ENCODE results near the gene AHCY. TPM values are rescaled to one million over a fixed set of nuclear protein-coding genes. Genes with fewer than 3 reads are reported as not detected.

The AHCY gene
- total RNA-seq, 1 donor from 2014 or later: 328 TPM

DNA sequence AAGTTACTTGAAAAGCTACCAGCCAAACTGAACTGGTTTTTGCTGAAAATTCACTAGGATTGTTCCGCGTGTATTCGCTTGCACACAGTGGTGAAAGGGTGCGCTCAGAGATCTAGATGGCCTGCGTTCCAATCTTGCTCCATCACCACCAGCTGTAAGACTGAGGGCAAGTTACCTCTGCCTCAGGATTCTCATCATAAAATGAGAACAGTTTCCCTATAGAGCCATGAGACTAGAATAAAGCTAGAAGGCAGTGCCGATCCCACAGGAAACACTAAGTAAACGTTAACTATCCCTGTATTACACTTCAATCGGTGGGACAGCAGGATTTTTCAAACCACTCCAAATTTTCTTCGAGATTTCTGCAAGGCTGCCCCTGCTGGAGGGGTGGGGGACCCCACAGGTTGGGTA, 838 bp downstream of the AHCY start:
- Mint-ChIP-seq H3K36me3 (ENCODE audit: insufficient read depth) (peaks cover 2% of the 10 kb centered on the region), H3K4me1 (ENCODE audit: low read depth) (peaks cover 7% of the 10 kb centered on the region), H3K4me3 (ENCODE audit: low read depth) (no peak overlapping the region), H3K9me3 (ENCODE audit: low read depth) (no peaks in the 10 kb centered on the region), H3K27me3 (no peaks in the 10 kb centered on the region), H3K27ac (no peak overlapping the region)
- no peak for DNase-seq (ENCODE audit: low spot score, unreplicated experiment)
- TF ChIP-seq, protein P1, sequence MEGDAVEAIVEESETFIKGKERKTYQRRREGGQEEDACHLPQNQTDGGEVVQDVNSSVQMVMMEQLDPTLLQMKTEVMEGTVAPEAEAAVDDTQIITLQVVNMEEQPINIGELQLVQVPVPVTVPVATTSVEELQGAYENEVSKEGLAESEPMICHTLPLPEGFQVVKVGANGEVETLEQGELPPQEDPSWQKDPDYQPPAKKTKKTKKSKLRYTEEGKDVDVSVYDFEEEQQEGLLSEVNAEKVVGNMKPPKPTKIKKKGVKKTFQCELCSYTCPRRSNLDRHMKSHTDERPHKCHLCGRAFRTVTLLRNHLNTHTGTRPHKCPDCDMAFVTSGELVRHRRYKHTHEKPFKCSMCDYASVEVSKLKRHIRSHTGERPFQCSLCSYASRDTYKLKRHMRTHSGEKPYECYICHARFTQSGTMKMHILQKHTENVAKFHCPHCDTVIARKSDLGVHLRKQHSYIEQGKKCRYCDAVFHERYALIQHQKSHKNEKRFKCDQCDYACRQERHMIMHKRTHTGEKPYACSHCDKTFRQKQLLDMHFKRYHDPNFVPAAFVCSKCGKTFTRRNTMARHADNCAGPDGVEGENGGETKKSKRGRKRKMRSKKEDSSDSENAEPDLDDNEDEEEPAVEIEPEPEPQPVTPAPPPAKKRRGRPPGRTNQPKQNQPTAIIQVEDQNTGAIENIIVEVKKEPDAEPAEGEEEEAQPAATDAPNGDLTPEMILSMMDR (IDR thresholded peaks at IDR 0.05; ENCODE audit: unreplicated experiment): peak; percentile 64

DNA sequence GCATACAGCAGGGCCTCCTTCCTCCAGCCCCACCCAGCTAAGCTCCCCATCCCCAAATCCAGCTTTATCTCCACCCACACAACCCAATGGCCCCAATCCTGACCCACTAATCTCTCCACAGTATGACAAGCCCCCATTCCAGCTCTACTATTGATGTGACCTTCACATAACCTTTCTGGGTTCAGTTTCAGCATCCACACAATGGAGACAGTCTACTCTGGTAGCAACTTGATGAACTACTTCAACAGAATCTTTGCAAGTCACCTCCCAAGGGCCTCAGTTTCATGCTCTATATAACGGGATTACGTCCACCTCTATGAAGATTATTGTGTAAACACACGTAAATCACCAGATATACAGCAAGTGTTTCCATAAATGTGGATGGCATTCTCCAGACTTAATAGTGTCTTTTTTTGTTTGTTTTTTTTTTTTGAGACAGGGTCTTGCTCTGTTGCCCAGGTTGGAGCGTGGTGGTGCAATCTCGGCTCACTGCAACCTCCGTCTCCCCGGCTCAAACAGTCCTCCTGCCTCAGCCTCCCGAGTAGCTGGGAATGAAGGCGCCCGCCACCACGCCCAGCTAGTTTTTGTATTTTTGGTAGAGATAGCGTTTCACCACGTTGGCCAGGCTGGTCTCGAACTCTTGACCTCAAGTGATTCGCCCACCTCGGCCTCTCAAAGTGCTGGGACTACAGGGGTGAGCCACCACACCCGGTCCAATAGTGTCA, 1.4 kb downstream of the AHCY start:
- no peaks in the 10 kb centered on the region for H3K9me3 Mint-ChIP-seq (ENCODE audit: low read depth)
- no peaks in the 10 kb centered on the region for H3K27me3 Mint-ChIP-seq
- DNase-seq (ENCODE audit: low spot score, unreplicated experiment): no peak
- H3K27ac Mint-ChIP-seq: no peak overlapping the region
- TF ChIP-seq, protein P1 (IDR thresholded peaks at IDR 0.05; ENCODE audit: unreplicated experiment): no peak
- no peak overlapping the region for H3K4me3 Mint-ChIP-seq (ENCODE audit: low read depth)
- peaks cover 7% of the 10 kb centered on the region for H3K4me1 Mint-ChIP-seq (ENCODE audit: low read depth)
- peaks cover 2% of the 10 kb centered on the region for H3K36me3 Mint-ChIP-seq (ENCODE audit: insufficient read depth)

DNA sequence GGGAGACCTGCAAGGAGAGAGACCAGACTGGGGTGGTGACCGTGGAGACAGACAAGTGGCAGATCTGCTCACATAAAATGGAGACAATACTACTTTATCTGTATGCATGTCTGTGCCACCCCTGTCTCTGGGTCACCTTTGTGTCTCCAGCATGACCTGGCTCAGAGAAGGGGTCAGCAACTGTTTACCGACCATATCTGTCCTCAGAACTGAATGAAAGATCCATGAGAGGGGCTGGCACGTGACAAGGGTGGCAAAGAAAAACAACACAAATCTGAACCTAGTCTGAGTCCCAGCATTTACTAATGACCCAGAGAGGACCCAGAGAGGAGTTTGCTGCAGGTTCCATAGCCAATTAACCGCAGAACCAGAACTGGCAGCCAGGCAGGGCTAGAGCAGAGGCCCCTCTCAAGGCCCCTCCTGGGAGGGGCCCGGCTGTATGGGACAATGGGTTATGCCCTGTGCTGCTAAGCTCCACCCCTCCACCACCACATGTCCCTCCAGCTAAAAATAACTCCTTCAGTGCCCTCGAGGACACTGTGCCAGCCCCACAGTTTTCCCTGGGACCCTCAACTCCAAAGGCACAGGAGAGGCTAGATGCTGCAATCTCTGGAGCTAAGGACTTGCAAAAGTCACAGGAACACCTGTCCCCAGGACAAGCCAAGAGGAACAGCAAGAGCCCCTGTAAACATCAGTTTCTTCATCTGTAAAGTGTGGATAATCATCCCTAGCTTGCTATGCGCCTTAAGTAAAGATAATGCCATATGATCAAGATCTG, 2.2 kb downstream of the AHCY start:
- peaks cover 7% of the 10 kb centered on the region for H3K4me1 Mint-ChIP-seq (ENCODE audit: low read depth)
- no peaks in the 10 kb centered on the region for H3K9me3 Mint-ChIP-seq (ENCODE audit: low read depth)
- H3K36me3 Mint-ChIP-seq (ENCODE audit: insufficient read depth): peaks cover 2% of the 10 kb centered on the region
- TF ChIP-seq, protein P1 (IDR thresholded peaks at IDR 0.05; ENCODE audit: unreplicated experiment): no peak
- H3K27me3 Mint-ChIP-seq: no peaks in the 10 kb centered on the region
- DNase-seq (ENCODE audit: low spot score, unreplicated experiment): no peak
- no peak overlapping the region for H3K4me3 Mint-ChIP-seq (ENCODE audit: low read depth)
- no peak overlapping the region for H3K27ac Mint-ChIP-seq

DNA sequence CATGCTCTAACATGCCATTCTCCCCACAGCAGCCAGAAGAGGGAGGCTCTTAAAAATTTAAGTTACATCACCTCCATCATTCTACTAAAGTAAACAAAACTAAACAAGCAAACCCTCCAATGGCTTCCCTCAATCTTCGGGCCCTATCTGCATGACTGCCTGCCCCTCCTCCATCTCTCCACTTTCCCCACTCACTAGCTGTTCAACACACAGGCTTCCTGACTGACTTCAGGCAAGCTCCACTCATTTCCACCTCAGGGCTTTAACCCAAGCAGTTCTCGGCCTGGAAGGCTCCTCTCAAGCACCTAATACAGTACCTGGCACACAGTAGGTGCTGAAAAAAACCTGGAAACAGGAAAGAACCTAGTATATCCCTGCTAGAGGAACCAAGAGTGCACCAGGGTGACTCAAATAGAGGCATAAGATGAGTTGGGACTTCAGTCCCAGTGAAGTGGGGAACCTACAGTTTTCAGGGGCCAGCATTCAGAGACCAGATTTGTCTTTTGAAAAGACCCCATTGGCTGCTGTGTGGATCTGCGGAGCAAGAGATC, 2.8 kb downstream of the AHCY start:
- TF ChIP-seq, protein P1 (IDR thresholded peaks at IDR 0.05; ENCODE audit: unreplicated experiment): no peak
- no peak overlapping the region for H3K27ac Mint-ChIP-seq
- H3K36me3 Mint-ChIP-seq (ENCODE audit: insufficient read depth): peaks cover 5% of the 10 kb centered on the region
- no peak for DNase-seq (ENCODE audit: low spot score, unreplicated experiment)
- peaks cover 5% of the 10 kb centered on the region for H3K4me1 Mint-ChIP-seq (ENCODE audit: low read depth)
- no peak overlapping the region for H3K4me3 Mint-ChIP-seq (ENCODE audit: low read depth)
- H3K27me3 Mint-ChIP-seq: no peaks in the 10 kb centered on the region
- H3K9me3 Mint-ChIP-seq (ENCODE audit: low read depth): no peaks in the 10 kb centered on the region

DNA sequence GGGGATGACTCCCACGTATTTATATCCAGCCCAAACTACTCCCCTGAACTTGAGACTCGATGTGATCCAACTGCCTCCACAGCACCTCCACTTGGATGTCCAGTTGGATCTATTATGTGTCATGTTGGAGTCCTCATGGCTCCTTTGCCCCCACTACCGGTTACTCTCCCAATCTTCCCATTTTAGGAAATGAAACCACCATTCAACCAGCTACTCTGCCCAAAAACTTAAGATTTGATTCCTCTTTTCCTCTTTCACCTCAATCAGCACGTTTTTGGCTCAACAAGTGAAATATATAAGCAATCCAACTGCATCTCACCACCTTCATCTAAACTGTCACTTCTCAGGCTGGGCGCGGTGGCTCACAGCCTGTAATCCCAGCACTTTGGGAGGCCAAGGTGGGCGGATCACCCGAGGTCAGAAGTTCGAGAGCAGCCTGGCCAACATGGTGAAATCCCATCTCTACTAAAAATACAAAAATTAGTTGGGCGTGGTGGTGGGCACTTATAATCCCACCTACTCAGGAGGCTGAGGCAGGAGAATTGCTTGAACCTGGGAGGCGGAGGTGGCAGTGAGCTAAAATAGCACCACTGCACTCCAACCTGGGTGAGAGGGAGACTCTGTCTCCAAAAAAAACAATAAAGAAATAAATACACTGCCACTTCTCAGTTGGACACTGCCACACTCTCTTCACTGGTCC, 3.4 kb downstream of the AHCY start:
- Mint-ChIP-seq H3K36me3 (ENCODE audit: insufficient read depth) (peaks cover 8% of the 10 kb centered on the region), H3K4me3 (ENCODE audit: low read depth) (no peak overlapping the region), H3K4me1 (ENCODE audit: low read depth) (peaks cover 3% of the 10 kb centered on the region), H3K9me3 (ENCODE audit: low read depth) (no peaks in the 10 kb centered on the region), H3K27me3 (no peaks in the 10 kb centered on the region), H3K27ac (no peak overlapping the region)
- no peak for DNase-seq (ENCODE audit: low spot score, unreplicated experiment)
- TF ChIP-seq, protein P1 (IDR thresholded peaks at IDR 0.05; ENCODE audit: unreplicated experiment): no peak
